ENCODE measurements around the gene MOB3B.
"Not testable (repeated sequence)": the region's sequence is repeated elsewhere in the genome, so short reads cannot be mapped to it uniquely, and the experiment has no call there.

MOB3B gene

GRCh38 chr9:27423915-27424710, 105.5 kb downstream of the MOB3B start:
- DNase-seq (ENCODE audit: low spot score): no peak

- no peak for DNase-seq (ENCODE audit: low spot score)
These were observed 107.3 kb downstream of the MOB3B start for GRCh38 chr9:27422279-27422834.

- DNase-seq (ENCODE audit: low spot score): no peak
These were observed 108.0 kb downstream of the MOB3B start for GRCh38 chr9:27421577-27421976.

- not testable (repeated sequence) for DNase-seq (ENCODE audit: low spot score)
These were observed 110.1 kb downstream of the MOB3B start for GRCh38 chr9:27419558-27419957.

- DNase-seq (ENCODE audit: low spot score): no peak
These were observed 115.3 kb downstream of the MOB3B start for GRCh38 chr9:27414220-27414761.

- no peak for DNase-seq (ENCODE audit: low spot score)
These were observed 115.9 kb downstream of the MOB3B start for GRCh38 chr9:27413511-27414219.

GRCh38 chr9:27412963-27413362, 116.7 kb downstream of the MOB3B start:
- no peak for DNase-seq (ENCODE audit: low spot score)

- DNase-seq (ENCODE audit: low spot score): no peak
These were observed 117.5 kb downstream of the MOB3B start for GRCh38 chr9:27412081-27412480.

- DNase-seq (ENCODE audit: low spot score): no peak
These were observed 121.1 kb downstream of the MOB3B start for GRCh38 chr9:27408482-27408881.

GRCh38 chr9:27408001-27408400, 121.6 kb downstream of the MOB3B start:
- no peak for DNase-seq (ENCODE audit: low spot score)

- no peak for DNase-seq (ENCODE audit: low spot score)
These were observed 122.1 kb downstream of the MOB3B start for GRCh38 chr9:27407491-27407890.

- no peak for DNase-seq (ENCODE audit: low spot score)
These were observed 125.0 kb downstream of the MOB3B start for GRCh38 chr9:27404661-27405060.

GRCh38 chr9:27402626-27403025, 127.0 kb downstream of the MOB3B start:
- DNase-seq (ENCODE audit: low spot score): no peak

- no peak for DNase-seq (ENCODE audit: low spot score)
These were observed 129.2 kb downstream of the MOB3B start for GRCh38 chr9:27400334-27400880.

- DNase-seq (ENCODE audit: low spot score): no peak
These were observed 130.5 kb downstream of the MOB3B start for GRCh38 chr9:27398982-27399653.

GRCh38 chr9:27396495-27396894, 133.1 kb downstream of the MOB3B start:
- no peak for DNase-seq (ENCODE audit: low spot score)

- no peak for DNase-seq (ENCODE audit: low spot score)
These were observed 134.1 kb downstream of the MOB3B start for GRCh38 chr9:27395484-27395921.

- no peak for DNase-seq (ENCODE audit: low spot score)
These were observed 134.8 kb downstream of the MOB3B start for GRCh38 chr9:27394826-27395201.

- DNase-seq (ENCODE audit: low spot score): no peak
These were observed 135.3 kb downstream of the MOB3B start for GRCh38 chr9:27394154-27394825.

GRCh38 chr9:27393054-27393846, 136.4 kb downstream of the MOB3B start:
- no peak for DNase-seq (ENCODE audit: low spot score)

GRCh38 chr9:27392451-27392850, 137.2 kb downstream of the MOB3B start:
- no peak for DNase-seq (ENCODE audit: low spot score)

Data from HuH-7 (cell line).